SU-DHL-6 (cell line): ENCODE data around the gene CLEC1A.

Experiments used
- CTCF ChIP-seq: fragments of 200-600 bp; sonication (generic); IDR thresholded peaks from one replicate; pipeline ENCODE4 v1.5.1; 2017; ENCODE audit warnings: antibody characterized with exemption, mild to moderate bottlenecking, low read length, moderate library complexity; ENCODE audit not compliant: insufficient read depth, poor library complexity, severe bottlenecking
- EZH2phosphoT487 ChIP-seq: fragments of 200-600 bp; sonication (generic), shearing (Covaris generic); conservative IDR thresholded peaks from 2 replicates; pipeline ENCODE4 v1.6.1; 2018; ENCODE audit warnings: mild to moderate bottlenecking, antibody characterized with exemption, low read length, moderate library complexity, mixed read lengths

- TF ChIP-seq CTCF (no peak), EZH2phosphoT487 (no peak)
Measured at GRCh38 chr12:10021342-10021741, 77.4 kb downstream of the CLEC1A start.
